ENCODE results near the gene SGPL1. TPM values are rescaled to one million over a fixed set of nuclear protein-coding genes. Genes with fewer than 3 reads are reported as not detected.

Gene SGPL1
- polyA plus RNA-seq, 1 donor (not counting 4 experiments of a cell fraction or from before 2014, with no cell fraction given), result 31.4 TPM

DNA sequence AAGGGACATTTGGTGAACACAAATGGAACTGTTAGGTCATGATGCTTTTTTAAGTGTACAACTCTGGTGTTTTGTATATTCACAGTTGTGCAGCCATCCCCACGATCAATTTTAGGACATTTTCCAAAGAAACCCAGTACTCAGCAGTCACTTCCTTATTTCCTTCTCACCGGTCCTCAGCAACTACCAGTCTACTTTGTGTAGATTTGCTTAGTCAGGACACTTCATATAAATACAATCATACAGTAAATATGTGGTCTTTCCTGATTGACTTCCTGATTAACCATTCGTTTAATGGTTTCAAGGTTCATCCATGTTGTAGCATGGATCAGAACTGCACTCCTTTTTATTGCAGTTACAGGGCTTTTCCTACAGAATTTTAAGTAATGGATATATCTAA, 14.4 kb downstream of the SGPL1 start:
- TF ChIP-seq EZH2 (IDR thresholded peaks at IDR 0.05; ENCODE audit: low read length), result no peak
- TF ChIP-seq, protein P1, sequence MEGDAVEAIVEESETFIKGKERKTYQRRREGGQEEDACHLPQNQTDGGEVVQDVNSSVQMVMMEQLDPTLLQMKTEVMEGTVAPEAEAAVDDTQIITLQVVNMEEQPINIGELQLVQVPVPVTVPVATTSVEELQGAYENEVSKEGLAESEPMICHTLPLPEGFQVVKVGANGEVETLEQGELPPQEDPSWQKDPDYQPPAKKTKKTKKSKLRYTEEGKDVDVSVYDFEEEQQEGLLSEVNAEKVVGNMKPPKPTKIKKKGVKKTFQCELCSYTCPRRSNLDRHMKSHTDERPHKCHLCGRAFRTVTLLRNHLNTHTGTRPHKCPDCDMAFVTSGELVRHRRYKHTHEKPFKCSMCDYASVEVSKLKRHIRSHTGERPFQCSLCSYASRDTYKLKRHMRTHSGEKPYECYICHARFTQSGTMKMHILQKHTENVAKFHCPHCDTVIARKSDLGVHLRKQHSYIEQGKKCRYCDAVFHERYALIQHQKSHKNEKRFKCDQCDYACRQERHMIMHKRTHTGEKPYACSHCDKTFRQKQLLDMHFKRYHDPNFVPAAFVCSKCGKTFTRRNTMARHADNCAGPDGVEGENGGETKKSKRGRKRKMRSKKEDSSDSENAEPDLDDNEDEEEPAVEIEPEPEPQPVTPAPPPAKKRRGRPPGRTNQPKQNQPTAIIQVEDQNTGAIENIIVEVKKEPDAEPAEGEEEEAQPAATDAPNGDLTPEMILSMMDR (optimal IDR thresholded peaks at IDR 0.05 in 1 of 3, IDR thresholded peaks at IDR 0.05 in 1 of 3, conservative IDR thresholded peaks at IDR 0.05 in 1 of 3; ENCODE audit: extremely low read depth in 1 of 3, insufficient read depth in 2 of 3, low read length in 3 of 3), result no peak
- H3K79me2 ChIP-seq (ENCODE audit: control insufficient read depth, insufficient read depth, low read length), result peaks cover 46% of the 10 kb centered on the region
- H3K9ac ChIP-seq (ENCODE audit: control insufficient read depth, extremely low read depth, insufficient read depth, low read length), result peak overlapping the region; percentile 39
- FAIRE-seq (peak; percentile 74), DNase-seq (ENCODE audit: low read depth, low spot score) (no peak)
- no peaks in the 10 kb centered on the region for H3K9me1 ChIP-seq (ENCODE audit: control insufficient read depth, extremely low read depth, insufficient read depth, low read length)
- no peaks in the 10 kb centered on the region for H3K27me3 ChIP-seq (ENCODE audit: control insufficient read depth, extremely low read depth, insufficient read depth, low read length)
- H3K4me2 ChIP-seq (ENCODE audit: control insufficient read depth, extremely low read depth, insufficient read depth, low read depth, low read length), result peak overlapping the region; percentile 68
- no peaks in the 10 kb centered on the region for H4K20me1 ChIP-seq (ENCODE audit: control insufficient read depth, extremely low read depth, insufficient read depth, low read length)
- dilution Hi-C loops (cut with MboI; ENCODE audit: extremely low pct_ligation_motif_present, low sequenced_read_pairs), result no loop called here
- H3K9me3 ChIP-seq (ENCODE audit: control insufficient read depth, low read depth, low read length), result no peaks in the 10 kb centered on the region
- H3K27ac ChIP-seq (ENCODE audit: control insufficient read depth, insufficient read depth, low read length), result peak overlapping the region; percentile 41
- H3K36me3 ChIP-seq (ENCODE audit: control insufficient read depth in 2 of 2, extremely low read depth in 1 of 2, insufficient read depth in 2 of 2, low read length in 2 of 2), result peaks cover 2 to 4% of the 10 kb centered on the region in 2 experiments
- peak overlapping the region in 2 of 3 experiments; percentile 19 to 43 for H3K4me3 ChIP-seq (ENCODE audit: control insufficient read depth in 2 of 3, extremely low read depth in 1 of 3, insufficient read depth in 2 of 3, low read depth in 1 of 3, low read length in 3 of 3)
- H3K4me1 ChIP-seq (ENCODE audit: control insufficient read depth, extremely low read depth, insufficient read depth, low read length), result peaks cover 53% of the 10 kb centered on the region
- H2AFZ ChIP-seq (ENCODE audit: control insufficient read depth, low read length), result peak overlapping the region; percentile 14

DNA sequence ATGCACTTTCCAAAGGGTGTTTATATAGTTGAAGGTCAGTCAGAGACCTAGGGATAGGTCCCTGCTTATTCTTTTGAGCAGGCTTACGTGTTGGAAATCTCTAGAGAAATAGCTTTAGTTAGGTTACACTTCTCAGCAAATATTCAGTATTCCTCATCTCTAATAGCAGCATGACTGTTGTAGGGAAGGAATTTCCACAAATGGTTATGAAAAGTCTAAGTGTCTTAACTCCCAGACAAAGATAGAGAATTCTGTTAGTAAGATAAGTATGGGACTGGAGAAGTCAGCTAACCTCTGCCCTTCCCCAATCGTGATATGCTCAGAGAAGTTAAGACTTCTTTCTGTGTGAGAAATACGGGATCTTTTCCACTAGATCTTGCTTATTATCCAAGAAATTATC, 16.5 kb downstream of the SGPL1 start:
- H3K9me3 ChIP-seq (ENCODE audit: control insufficient read depth, low read depth, low read length), result no peaks in the 10 kb centered on the region
- no peak overlapping the region for H3K4me2 ChIP-seq (ENCODE audit: control insufficient read depth, extremely low read depth, insufficient read depth, low read depth, low read length)
- H3K9ac ChIP-seq (ENCODE audit: control insufficient read depth, extremely low read depth, insufficient read depth, low read length), result no peak overlapping the region
- H3K79me2 ChIP-seq (ENCODE audit: control insufficient read depth, insufficient read depth, low read length), result peaks cover 52% of the 10 kb centered on the region
- H3K27me3 ChIP-seq (ENCODE audit: control insufficient read depth, extremely low read depth, insufficient read depth, low read length), result no peaks in the 10 kb centered on the region
- H3K4me1 ChIP-seq (ENCODE audit: control insufficient read depth, extremely low read depth, insufficient read depth, low read length), result peaks cover 50% of the 10 kb centered on the region
- peaks cover 2 to 8% of the 10 kb centered on the region in 2 experiments for H3K36me3 ChIP-seq (ENCODE audit: control insufficient read depth in 2 of 2, extremely low read depth in 1 of 2, insufficient read depth in 2 of 2, low read length in 2 of 2)
- no peak overlapping the region for H3K4me3 ChIP-seq (ENCODE audit: control insufficient read depth in 2 of 3, extremely low read depth in 1 of 3, insufficient read depth in 2 of 3, low read depth in 1 of 3, low read length in 3 of 3)
- no peak for FAIRE-seq
- H3K9me1 ChIP-seq (ENCODE audit: control insufficient read depth, extremely low read depth, insufficient read depth, low read length), result no peaks in the 10 kb centered on the region
- H3K27ac ChIP-seq (ENCODE audit: control insufficient read depth, insufficient read depth, low read length), result peak overlapping the region; percentile 9
- dilution Hi-C loops (cut with MboI; ENCODE audit: extremely low pct_ligation_motif_present, low sequenced_read_pairs), result no loop called here
- H2AFZ ChIP-seq (ENCODE audit: control insufficient read depth, low read length), result no peak overlapping the region
- H4K20me1 ChIP-seq (ENCODE audit: control insufficient read depth, extremely low read depth, insufficient read depth, low read length), result no peaks in the 10 kb centered on the region
- DNase-seq (ENCODE audit: low read depth, low spot score), result no peak
- TF ChIP-seq, protein P1 (optimal IDR thresholded peaks at IDR 0.05 in 1 of 3, IDR thresholded peaks at IDR 0.05 in 1 of 3, conservative IDR thresholded peaks at IDR 0.05 in 1 of 3; ENCODE audit: extremely low read depth in 1 of 3, insufficient read depth in 2 of 3, low read length in 3 of 3), result no peak
- no peak for TF ChIP-seq EZH2 (IDR thresholded peaks at IDR 0.05; ENCODE audit: low read length)
